ENCODE data around the gene BOLA3. TPM values are rescaled to one million over a fixed set of nuclear protein-coding genes. Genes with fewer than 3 reads are reported as not detected.

BOLA3 gene
- total RNA-seq, 1 donor from 2014 or later: 27.4 TPM

DNA sequence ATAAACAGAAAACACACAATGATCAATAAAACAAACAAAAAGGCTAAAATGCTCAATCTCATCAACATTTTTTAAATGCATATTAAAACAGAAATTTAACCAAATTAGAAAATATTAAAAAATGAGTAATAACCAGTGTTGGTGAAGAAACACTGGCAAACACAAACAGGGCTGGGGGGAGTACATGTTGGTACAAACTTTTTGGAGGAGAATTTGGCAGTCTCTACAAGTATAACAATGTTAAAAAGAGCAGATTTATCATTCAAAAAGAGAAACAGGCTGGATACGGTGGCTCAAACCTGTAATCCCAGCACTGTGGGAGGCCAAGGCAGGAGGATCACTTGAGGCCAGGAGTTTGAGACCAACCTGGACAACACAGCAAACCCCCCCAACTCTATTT is 17.0 kb upstream of the BOLA3 start:
- DNase-seq (ENCODE audit: low spot score): no peak
- Mint-ChIP-seq H3K36me3 (ENCODE audit: low read depth) (peaks cover 27% of the 10 kb centered on the region), H3K4me1 (ENCODE audit: low read depth) (no peaks in the 10 kb centered on the region), H3K9me3 (ENCODE audit: low read depth) (peaks cover 3% of the 10 kb centered on the region), H3K27ac (ENCODE audit: unreplicated experiment) (no peak overlapping the region), H3K27me3 (ENCODE audit: low read depth) (no peaks in the 10 kb centered on the region), H3K4me3 (ENCODE audit: unreplicated experiment) (no peak overlapping the region)
- TF ChIP-seq, protein P1, sequence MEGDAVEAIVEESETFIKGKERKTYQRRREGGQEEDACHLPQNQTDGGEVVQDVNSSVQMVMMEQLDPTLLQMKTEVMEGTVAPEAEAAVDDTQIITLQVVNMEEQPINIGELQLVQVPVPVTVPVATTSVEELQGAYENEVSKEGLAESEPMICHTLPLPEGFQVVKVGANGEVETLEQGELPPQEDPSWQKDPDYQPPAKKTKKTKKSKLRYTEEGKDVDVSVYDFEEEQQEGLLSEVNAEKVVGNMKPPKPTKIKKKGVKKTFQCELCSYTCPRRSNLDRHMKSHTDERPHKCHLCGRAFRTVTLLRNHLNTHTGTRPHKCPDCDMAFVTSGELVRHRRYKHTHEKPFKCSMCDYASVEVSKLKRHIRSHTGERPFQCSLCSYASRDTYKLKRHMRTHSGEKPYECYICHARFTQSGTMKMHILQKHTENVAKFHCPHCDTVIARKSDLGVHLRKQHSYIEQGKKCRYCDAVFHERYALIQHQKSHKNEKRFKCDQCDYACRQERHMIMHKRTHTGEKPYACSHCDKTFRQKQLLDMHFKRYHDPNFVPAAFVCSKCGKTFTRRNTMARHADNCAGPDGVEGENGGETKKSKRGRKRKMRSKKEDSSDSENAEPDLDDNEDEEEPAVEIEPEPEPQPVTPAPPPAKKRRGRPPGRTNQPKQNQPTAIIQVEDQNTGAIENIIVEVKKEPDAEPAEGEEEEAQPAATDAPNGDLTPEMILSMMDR (IDR thresholded peaks at IDR 0.05): no peak

DNA sequence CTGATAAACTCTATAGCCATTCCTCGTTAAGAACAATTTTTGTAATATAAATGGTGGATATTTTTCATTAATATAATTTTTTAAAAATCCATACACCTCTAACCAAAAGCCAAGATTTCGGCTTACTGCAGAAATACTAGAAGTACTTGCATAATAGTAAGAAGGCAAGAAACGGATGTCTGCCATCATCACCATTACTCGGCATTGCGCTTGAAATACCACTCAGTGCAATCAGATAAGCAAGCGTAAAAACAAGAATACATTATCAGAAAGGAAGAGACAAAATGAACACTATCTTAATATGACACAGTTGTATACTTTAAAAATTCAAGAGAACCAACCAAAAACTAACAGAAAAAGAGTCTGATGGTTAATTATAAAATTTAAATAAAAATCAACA is 15.2 kb upstream of the BOLA3 start:
- DNase-seq (ENCODE audit: low spot score): no peak
- Mint-ChIP-seq H3K9me3 (ENCODE audit: low read depth) (peaks cover 3% of the 10 kb centered on the region), H3K36me3 (ENCODE audit: low read depth) (peaks cover 31% of the 10 kb centered on the region), H3K27ac (ENCODE audit: unreplicated experiment) (no peak overlapping the region), H3K4me1 (ENCODE audit: low read depth) (no peaks in the 10 kb centered on the region), H3K27me3 (ENCODE audit: low read depth) (no peaks in the 10 kb centered on the region), H3K4me3 (ENCODE audit: unreplicated experiment) (no peak overlapping the region)
- TF ChIP-seq, protein P1 (IDR thresholded peaks at IDR 0.05): no peak

DNA sequence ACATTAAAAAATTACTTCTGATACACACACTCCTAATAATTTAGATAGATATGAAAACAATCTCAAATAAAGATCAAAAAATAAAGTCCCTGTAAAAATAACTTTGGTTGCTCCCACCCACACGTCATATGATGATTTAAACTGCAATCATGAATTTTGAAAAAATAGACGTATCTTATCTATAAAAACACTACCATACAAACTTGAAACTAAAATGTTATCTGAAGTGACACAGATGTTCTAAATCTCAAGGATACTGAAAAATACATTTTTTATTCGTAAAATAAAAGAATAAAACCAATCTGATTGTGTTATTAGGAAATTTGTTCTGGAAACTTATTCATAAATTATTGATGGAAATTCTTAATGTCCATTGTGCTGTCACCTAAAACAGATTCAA is 8.1 kb upstream of the BOLA3 start:
- Mint-ChIP-seq H3K4me3 (ENCODE audit: unreplicated experiment) (no peak overlapping the region), H3K27me3 (ENCODE audit: low read depth) (no peaks in the 10 kb centered on the region), H3K4me1 (ENCODE audit: low read depth) (no peaks in the 10 kb centered on the region), H3K27ac (ENCODE audit: unreplicated experiment) (no peak overlapping the region), H3K36me3 (ENCODE audit: low read depth) (peaks cover 27% of the 10 kb centered on the region), H3K9me3 (ENCODE audit: low read depth) (no peaks in the 10 kb centered on the region)
- TF ChIP-seq, protein P1 (IDR thresholded peaks at IDR 0.05): no peak
- no peak for DNase-seq (ENCODE audit: low spot score)

DNA sequence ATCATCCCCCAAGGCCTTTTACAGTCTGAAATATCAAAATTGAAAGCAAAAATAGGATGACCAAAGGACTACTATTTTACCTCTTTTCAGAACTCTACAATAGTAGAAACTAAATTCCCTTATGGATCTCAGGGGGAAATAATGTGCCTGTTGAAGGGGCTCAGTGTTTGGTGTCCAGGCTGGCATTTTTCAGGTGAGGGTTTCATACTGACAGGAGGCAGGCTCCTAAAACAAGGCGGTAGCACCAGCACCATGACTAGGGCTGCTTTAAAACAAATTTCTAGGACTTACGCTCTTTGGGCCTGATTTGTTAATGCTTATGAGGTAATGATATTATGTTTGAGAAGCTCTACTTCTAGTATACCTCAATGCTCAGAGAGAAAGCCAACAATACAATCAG is 5.2 kb upstream of the BOLA3 start:
- H3K4me1 Mint-ChIP-seq (ENCODE audit: low read depth): no peaks in the 10 kb centered on the region
- no peak for DNase-seq (ENCODE audit: low spot score)
- TF ChIP-seq, protein P1 (IDR thresholded peaks at IDR 0.05): no peak
- peaks cover 16% of the 10 kb centered on the region for H3K36me3 Mint-ChIP-seq (ENCODE audit: low read depth)
- no peaks in the 10 kb centered on the region for H3K27me3 Mint-ChIP-seq (ENCODE audit: low read depth)
- no peak overlapping the region for H3K4me3 Mint-ChIP-seq (ENCODE audit: unreplicated experiment)
- H3K27ac Mint-ChIP-seq (ENCODE audit: unreplicated experiment): no peak overlapping the region
- H3K9me3 Mint-ChIP-seq (ENCODE audit: low read depth): no peaks in the 10 kb centered on the region

DNA sequence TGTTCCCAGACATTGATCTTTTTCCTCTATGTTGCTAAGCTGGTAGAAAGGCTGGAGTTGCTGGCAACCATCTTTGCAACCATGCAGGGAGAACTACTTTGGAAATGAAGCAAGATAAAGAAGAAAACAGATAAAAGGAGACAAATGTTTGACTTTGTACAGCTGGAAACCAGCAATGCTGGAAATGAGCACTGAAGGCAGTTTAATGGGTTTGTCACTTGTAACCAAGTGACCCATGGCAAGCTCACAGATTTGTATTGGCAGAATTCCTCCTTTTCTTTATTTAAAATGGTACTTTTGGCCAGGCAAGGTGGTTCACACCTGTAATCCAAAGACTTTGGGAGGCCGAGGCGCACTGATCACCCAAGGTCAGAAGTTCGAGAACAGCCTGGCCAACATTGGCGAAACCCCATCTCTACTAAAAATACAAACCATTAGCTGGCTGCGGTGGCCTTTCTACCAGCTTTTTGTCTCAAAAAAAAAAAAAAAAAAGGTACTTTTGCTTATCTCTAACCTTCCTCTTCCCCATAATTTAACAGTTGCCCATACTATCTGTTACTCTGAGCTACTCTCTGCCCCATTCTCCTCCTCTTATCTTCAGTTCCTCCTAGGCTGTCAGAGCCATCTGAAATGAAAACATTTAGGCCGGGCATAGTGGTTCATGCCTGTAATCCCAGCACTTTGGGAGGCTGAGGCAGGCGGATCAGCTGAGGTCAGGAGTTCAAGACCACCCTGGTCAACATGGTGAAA is 2.0 kb upstream of the BOLA3 start:
- no peak for DNase-seq (ENCODE audit: low spot score)
- Mint-ChIP-seq H3K4me1 (ENCODE audit: low read depth) (no peaks in the 10 kb centered on the region), H3K27me3 (ENCODE audit: low read depth) (no peaks in the 10 kb centered on the region), H3K9me3 (ENCODE audit: low read depth) (no peaks in the 10 kb centered on the region), H3K4me3 (ENCODE audit: unreplicated experiment) (no peak overlapping the region), H3K27ac (ENCODE audit: unreplicated experiment) (no peak overlapping the region), H3K36me3 (ENCODE audit: low read depth) (peaks cover 4% of the 10 kb centered on the region)
- TF ChIP-seq, protein P1 (IDR thresholded peaks at IDR 0.05): no peak
